ENCODE measurements around the gene ASB13.

DNA sequence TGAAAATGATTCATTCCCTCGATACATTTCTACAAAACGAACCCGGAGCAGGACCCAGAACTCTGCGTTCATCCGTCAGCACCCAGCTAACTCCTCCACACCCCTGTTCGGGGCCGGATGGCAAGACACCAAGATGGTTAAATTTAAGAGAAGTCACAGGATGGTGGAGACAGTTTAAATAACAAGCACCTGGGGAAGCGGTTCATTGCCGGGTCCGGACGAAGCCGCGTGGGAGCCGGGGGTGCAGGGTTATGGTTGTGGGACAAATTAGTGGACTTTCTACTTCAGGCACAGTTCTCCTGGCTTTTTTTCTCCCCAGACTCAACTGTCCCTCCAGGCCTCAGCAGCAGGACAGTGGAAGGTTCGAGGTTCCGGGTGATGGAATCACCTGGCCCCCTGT, 45.4 kb downstream of the ASB13 start:
- TF ChIP-seq HNF4G (IDR thresholded peaks at IDR 0.05; ENCODE audit: borderline replicate concordance, low read depth, low read length), result no peak
- TF ChIP-seq HNF4G (CRISPR knock-in tag; IDR thresholded peaks at IDR 0.05; ENCODE audit: borderline replicate concordance, low read depth), result no peak
- TF ChIP-seq CHCHD3 (CRISPR knock-in tag; IDR thresholded peaks at IDR 0.05), result no peak
- TF ChIP-seq CEBPB (IDR thresholded peaks at IDR 0.05; ENCODE audit: borderline replicate concordance, low read depth, low read length), result no peak
- TF ChIP-seq, protein P1, sequence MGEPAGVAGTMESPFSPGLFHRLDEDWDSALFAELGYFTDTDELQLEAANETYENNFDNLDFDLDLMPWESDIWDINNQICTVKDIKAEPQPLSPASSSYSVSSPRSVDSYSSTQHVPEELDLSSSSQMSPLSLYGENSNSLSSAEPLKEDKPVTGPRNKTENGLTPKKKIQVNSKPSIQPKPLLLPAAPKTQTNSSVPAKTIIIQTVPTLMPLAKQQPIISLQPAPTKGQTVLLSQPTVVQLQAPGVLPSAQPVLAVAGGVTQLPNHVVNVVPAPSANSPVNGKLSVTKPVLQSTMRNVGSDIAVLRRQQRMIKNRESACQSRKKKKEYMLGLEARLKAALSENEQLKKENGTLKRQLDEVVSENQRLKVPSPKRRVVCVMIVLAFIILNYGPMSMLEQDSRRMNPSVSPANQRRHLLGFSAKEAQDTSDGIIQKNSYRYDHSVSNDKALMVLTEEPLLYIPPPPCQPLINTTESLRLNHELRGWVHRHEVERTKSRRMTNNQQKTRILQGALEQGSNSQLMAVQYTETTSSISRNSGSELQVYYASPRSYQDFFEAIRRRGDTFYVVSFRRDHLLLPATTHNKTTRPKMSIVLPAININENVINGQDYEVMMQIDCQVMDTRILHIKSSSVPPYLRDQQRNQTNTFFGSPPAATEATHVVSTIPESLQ (CRISPR knock-in tag; conservative IDR thresholded peaks at IDR 0.05), result no peak
- no peak for TF ChIP-seq RXRA (CRISPR knock-in tag; IDR thresholded peaks at IDR 0.05)
- no peak for TF ChIP-seq ZNF768 (CRISPR knock-in tag; IDR thresholded peaks at IDR 0.05)
- no peak for TF ChIP-seq BRD4 (CRISPR knock-in tag; IDR thresholded peaks at IDR 0.05)
- TF ChIP-seq, protein P2, sequence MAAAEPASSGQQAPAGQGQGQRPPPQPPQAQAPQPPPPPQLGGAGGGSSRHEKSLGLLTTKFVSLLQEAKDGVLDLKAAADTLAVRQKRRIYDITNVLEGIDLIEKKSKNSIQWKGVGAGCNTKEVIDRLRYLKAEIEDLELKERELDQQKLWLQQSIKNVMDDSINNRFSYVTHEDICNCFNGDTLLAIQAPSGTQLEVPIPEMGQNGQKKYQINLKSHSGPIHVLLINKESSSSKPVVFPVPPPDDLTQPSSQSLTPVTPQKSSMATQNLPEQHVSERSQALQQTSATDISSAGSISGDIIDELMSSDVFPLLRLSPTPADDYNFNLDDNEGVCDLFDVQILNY (CRISPR knock-in tag; conservative IDR thresholded peaks at IDR 0.05), result no peak
- no peak for TF ChIP-seq POLR2G (IDR thresholded peaks at IDR 0.05; ENCODE audit: low read depth, low read length)
- TF ChIP-seq POLR2A (IDR thresholded peaks at IDR 0.05; ENCODE audit: insufficient read depth in 1 of 2, low read depth in 2 of 2, low read length in 2 of 2), result no peak
- TF ChIP-seq ZNF660 (CRISPR knock-in tag; IDR thresholded peaks at IDR 0.05; ENCODE audit: borderline replicate concordance, low read depth), result no peak
- no peak for TF ChIP-seq MAF1 (CRISPR knock-in tag; IDR thresholded peaks at IDR 0.05; ENCODE audit: borderline replicate concordance)
